DOHH2 (cell line): Measurements from ENCODE around the gene TMEFF2.

ENCODE experiments used
- EZH2phosphoT487 ChIP-seq: fragments of 200-600 bp; sonication (generic); IDR thresholded peaks from 2 replicates; pipeline ENCODE4 v1.6.1; 2017; ENCODE audit warnings: borderline replicate concordance, mild to moderate bottlenecking, antibody characterized with exemption, low read length, moderate library complexity, mixed read lengths
- TF ChIP-seq, protein P1 (sequence below): fragments of 200-600 bp; sonication (generic); IDR thresholded peaks from one replicate; pipeline ENCODE4 v1.5.1; 2014; ENCODE audit warnings: antibody characterized with exemption, mild to moderate bottlenecking, low read depth, low read length; ENCODE audit not compliant: poor library complexity, severe bottlenecking

DNA sequence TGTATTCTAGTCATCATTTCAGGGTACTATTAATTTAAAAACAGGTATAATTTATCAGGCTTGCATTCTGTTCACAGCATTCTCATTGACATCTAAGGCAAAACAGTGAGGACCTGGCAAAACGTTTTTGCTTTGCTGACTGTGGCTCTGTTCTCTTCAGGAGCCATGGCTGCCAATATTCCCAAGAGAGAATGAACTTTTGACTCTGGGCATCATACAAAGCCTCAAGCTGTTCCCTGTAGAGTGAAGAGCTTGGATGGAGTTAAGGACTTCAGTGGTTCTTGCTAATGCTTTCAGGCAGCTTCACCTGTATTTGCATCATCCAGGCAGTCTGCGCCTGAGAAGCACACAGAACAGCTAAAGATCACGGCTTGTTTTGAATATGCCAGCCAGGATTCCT lies 282.0 kb downstream of the TMEFF2 start:
- TF ChIP-seq, protein P1, sequence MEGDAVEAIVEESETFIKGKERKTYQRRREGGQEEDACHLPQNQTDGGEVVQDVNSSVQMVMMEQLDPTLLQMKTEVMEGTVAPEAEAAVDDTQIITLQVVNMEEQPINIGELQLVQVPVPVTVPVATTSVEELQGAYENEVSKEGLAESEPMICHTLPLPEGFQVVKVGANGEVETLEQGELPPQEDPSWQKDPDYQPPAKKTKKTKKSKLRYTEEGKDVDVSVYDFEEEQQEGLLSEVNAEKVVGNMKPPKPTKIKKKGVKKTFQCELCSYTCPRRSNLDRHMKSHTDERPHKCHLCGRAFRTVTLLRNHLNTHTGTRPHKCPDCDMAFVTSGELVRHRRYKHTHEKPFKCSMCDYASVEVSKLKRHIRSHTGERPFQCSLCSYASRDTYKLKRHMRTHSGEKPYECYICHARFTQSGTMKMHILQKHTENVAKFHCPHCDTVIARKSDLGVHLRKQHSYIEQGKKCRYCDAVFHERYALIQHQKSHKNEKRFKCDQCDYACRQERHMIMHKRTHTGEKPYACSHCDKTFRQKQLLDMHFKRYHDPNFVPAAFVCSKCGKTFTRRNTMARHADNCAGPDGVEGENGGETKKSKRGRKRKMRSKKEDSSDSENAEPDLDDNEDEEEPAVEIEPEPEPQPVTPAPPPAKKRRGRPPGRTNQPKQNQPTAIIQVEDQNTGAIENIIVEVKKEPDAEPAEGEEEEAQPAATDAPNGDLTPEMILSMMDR, result no peak
- no peak for TF ChIP-seq EZH2phosphoT487
